Measurements from ENCODE around the gene RNF11. TPM values are rescaled to one million over a fixed set of nuclear protein-coding genes. Genes with fewer than 3 reads are reported as not detected.

RNF11 gene
- total RNA-seq, 2 experiments from 2014 or later = 91.3 to 97.4 TPM

- Mint-ChIP-seq H3K4me1 (ENCODE audit: low read depth) (peaks cover 12% of the 10 kb centered on the region), H3K4me3 (no peak overlapping the region), H3K27ac (no peak overlapping the region), H3K27me3 (no peaks in the 10 kb centered on the region), H3K9me3 (no peaks in the 10 kb centered on the region), H3K36me3 (ENCODE audit: low read depth) (no peaks in the 10 kb centered on the region)
- Histone ChIP-seq H3K4me1 (ENCODE audit: insufficient read depth, low read length) (peaks cover 1% of the 10 kb centered on the region), H3K9me3 (ENCODE audit: control insufficient read depth in 1 of 2, insufficient read depth in 1 of 2, low read length in 2 of 2) (no peaks in the 10 kb centered on the region), H3K27me3 (ENCODE audit: control insufficient read depth in 1 of 2, insufficient read depth in 2 of 2, low read length in 2 of 2) (no peaks in the 10 kb centered on the region), H3K4me3 (ENCODE audit: low read length) (no peak overlapping the region), H3K36me3 (ENCODE audit: insufficient read depth, low read length) (no peaks in the 10 kb centered on the region), H3K27ac (ENCODE audit: low read depth in 1 of 2, low read length in 2 of 2) (no peak overlapping the region)
- ChIA-PET CTCF (no interaction called here), POLR2A (no interaction called here)
- no peak for ATAC-seq (ENCODE audit: poor library complexity)
- DNase-seq = no peak
- intact Hi-C loops (cut with DNase I, micrococcal nuclease) = no loop called here
- TF ChIP-seq CTCF (IDR thresholded peaks at IDR 0.05) = no peak
Observed at GRCh38 chr1:51302270-51302669, 66.2 kb downstream of the RNF11 start.

- intact Hi-C loops (cut with DNase I, micrococcal nuclease) = no loop called here
Observed at GRCh38 chr1:51302746-51303145, 66.7 kb downstream of the RNF11 start.

GRCh38 chr1:51303315-51303714 is 67.2 kb downstream of the RNF11 start:
- no peak overlapping the region for H3K27ac Mint-ChIP-seq
- Histone ChIP-seq H3K27ac (ENCODE audit: low read depth in 1 of 2, low read length in 2 of 2) (no peak overlapping the region), H3K9me3 (ENCODE audit: control insufficient read depth in 1 of 2, insufficient read depth in 1 of 2, low read length in 2 of 2) (no peaks in the 10 kb centered on the region), H3K4me1 (ENCODE audit: insufficient read depth, low read length) (no peaks in the 10 kb centered on the region), H3K4me3 (ENCODE audit: low read length) (no peak overlapping the region), H3K36me3 (ENCODE audit: insufficient read depth, low read length) (no peaks in the 10 kb centered on the region), H3K27me3 (ENCODE audit: control insufficient read depth in 1 of 2, insufficient read depth in 2 of 2, low read length in 2 of 2) (no peaks in the 10 kb centered on the region)
- H3K4me3 Mint-ChIP-seq = no peak overlapping the region
- H3K36me3 Mint-ChIP-seq (ENCODE audit: low read depth) = no peaks in the 10 kb centered on the region
- H3K4me1 Mint-ChIP-seq (ENCODE audit: low read depth) = peaks cover 2% of the 10 kb centered on the region
- ChIA-PET POLR2A (no interaction called here), CTCF (no interaction called here)
- intact Hi-C loops (cut with DNase I, micrococcal nuclease) = no loop called here
- DNase-seq (no peak), ATAC-seq (ENCODE audit: poor library complexity) (no peak)
- no peak for TF ChIP-seq CTCF (IDR thresholded peaks at IDR 0.05)
- no peaks in the 10 kb centered on the region for H3K27me3 Mint-ChIP-seq
- H3K9me3 Mint-ChIP-seq = no peaks in the 10 kb centered on the region

More at GRCh38 chr1:51302746-51303145, 66.7 kb downstream of the RNF11 start:
- no peak for ATAC-seq (ENCODE audit: poor library complexity)
- Mint-ChIP-seq H3K4me1 (ENCODE audit: low read depth) (peaks cover 7% of the 10 kb centered on the region), H3K27me3 (no peaks in the 10 kb centered on the region), H3K4me3 (no peak overlapping the region), H3K27ac (no peak overlapping the region), H3K9me3 (no peaks in the 10 kb centered on the region), H3K36me3 (ENCODE audit: low read depth) (no peaks in the 10 kb centered on the region)
- no peaks in the 10 kb centered on the region for H3K36me3 ChIP-seq (ENCODE audit: insufficient read depth, low read length)
- POLR2A ChIA-PET = no interaction called here
- H3K4me3 ChIP-seq (ENCODE audit: low read length) = no peak overlapping the region
- H3K27me3 ChIP-seq (ENCODE audit: control insufficient read depth in 1 of 2, insufficient read depth in 2 of 2, low read length in 2 of 2) = no peaks in the 10 kb centered on the region
- no peak overlapping the region for H3K27ac ChIP-seq (ENCODE audit: low read depth in 1 of 2, low read length in 2 of 2)
- no peak for TF ChIP-seq CTCF (IDR thresholded peaks at IDR 0.05)
- no peaks in the 10 kb centered on the region for H3K4me1 ChIP-seq (ENCODE audit: insufficient read depth, low read length)
- H3K9me3 ChIP-seq (ENCODE audit: control insufficient read depth in 1 of 2, insufficient read depth in 1 of 2, low read length in 2 of 2) = no peaks in the 10 kb centered on the region
- CTCF ChIA-PET = no interaction called here
- no peak for DNase-seq

Data from CD4-positive, alpha-beta T cell (primary cell).